ENCODE results near the gene OTUB1. TPM values are rescaled to one million over a fixed set of nuclear protein-coding genes. Genes with fewer than 3 reads are reported as not detected.

The OTUB1 gene
- total and polyA plus RNA-seq, 2 of the 13 experiments (the other 11 are each of a cell fraction or from before 2014, with no cell fraction given), result 58.8 to 130 TPM

DNA sequence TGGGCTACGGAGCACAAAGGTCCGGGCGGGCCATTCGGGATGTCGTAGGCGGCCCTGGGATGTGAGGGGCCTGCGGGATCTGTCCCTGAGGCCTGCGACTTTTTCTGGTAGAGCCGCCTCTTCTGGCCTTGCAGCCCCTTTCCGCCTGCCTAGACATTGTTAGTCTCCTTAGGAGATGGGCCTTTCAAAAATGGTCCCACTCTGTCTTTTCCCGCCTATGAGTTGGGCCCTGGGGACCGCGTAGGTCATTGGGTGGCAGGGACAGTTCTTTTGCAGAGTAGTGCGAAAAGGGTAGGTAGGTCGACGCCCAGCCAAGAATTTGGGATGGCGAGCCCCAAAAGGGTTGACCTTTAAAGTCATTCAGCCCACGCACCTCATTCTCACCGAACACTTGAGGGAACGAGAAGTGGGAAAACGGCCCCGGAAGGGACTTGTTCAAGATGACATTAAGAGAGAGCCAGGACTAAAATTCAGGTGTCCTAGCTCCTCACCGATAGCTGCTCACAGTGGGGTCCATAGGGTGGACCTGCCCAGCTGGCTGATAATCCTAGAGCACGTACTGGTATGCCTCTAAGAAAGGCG is 785 bp downstream of the OTUB1 start (continued):
- TF ChIP-seq ARID4A (CRISPR knock-in tag; IDR thresholded peaks at IDR 0.05; ENCODE audit: borderline replicate concordance) (no peak; the same call in 1 of the 2 replicates), EP300 (IDR thresholded peaks at IDR 0.05; ENCODE audit: low read depth in 2 of 2, low read length in 2 of 2) (no peak), EP300 (CRISPR knock-in tag; IDR thresholded peaks at IDR 0.05; ENCODE audit: borderline replicate concordance) (no peak), DR1 (CRISPR knock-in tag; IDR thresholded peaks at IDR 0.05) (no peak), REXO4 (CRISPR knock-in tag; IDR thresholded peaks at IDR 0.05; ENCODE audit: borderline replicate concordance) (0 out of 2 replicates have a peak, but pooled peaks have one; percentile 44), CREB1 (IDR thresholded peaks at IDR 0.05) (no peak), CREB1 (CRISPR knock-in tag; IDR thresholded peaks at IDR 0.05) (no peak), ZNF710 (CRISPR knock-in tag; IDR thresholded peaks at IDR 0.05; ENCODE audit: borderline replicate concordance) (no peak), MXI1 (IDR thresholded peaks at IDR 0.05; ENCODE audit: borderline replicate concordance, low read depth, low read length) (no peak), HDAC1 (CRISPR knock-in tag; IDR thresholded peaks at IDR 0.05) (no peak), AHDC1 (CRISPR knock-in tag; IDR thresholded peaks at IDR 0.05; ENCODE audit: borderline replicate concordance) (0 out of 2 replicates have a peak, but pooled peaks have one; percentile 49), YY1 (IDR thresholded peaks at IDR 0.05; ENCODE audit: insufficient read depth, insufficient replicate concordance, low read depth, low read length) (no peak), GTF3A (CRISPR knock-in tag; conservative IDR thresholded peaks at IDR 0.05) (no peak), ZNF124 (CRISPR knock-in tag; IDR thresholded peaks at IDR 0.05) (no peak)
- TF ChIP-seq, protein P1, sequence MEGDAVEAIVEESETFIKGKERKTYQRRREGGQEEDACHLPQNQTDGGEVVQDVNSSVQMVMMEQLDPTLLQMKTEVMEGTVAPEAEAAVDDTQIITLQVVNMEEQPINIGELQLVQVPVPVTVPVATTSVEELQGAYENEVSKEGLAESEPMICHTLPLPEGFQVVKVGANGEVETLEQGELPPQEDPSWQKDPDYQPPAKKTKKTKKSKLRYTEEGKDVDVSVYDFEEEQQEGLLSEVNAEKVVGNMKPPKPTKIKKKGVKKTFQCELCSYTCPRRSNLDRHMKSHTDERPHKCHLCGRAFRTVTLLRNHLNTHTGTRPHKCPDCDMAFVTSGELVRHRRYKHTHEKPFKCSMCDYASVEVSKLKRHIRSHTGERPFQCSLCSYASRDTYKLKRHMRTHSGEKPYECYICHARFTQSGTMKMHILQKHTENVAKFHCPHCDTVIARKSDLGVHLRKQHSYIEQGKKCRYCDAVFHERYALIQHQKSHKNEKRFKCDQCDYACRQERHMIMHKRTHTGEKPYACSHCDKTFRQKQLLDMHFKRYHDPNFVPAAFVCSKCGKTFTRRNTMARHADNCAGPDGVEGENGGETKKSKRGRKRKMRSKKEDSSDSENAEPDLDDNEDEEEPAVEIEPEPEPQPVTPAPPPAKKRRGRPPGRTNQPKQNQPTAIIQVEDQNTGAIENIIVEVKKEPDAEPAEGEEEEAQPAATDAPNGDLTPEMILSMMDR (CRISPR knock-in tag; IDR thresholded peaks at IDR 0.05), result no peak
